ENCODE results near the gene ABCB8. TPM values are rescaled to one million over a fixed set of nuclear protein-coding genes. Genes with fewer than 3 reads are reported as not detected.

The ABCB8 gene
- total RNA-seq, 1 experiment from 2014 or later, result 29.7 TPM

- Histone ChIP-seq H3K27me3 (ENCODE audit: control insufficient read depth, insufficient read depth, low read length) (no peaks in the 10 kb centered on the region), H3K4me3 (ENCODE audit: insufficient read depth, low read depth, low read length) (no peak overlapping the region), H3K36me3 (replicated peaks; ENCODE audit: control insufficient read depth, insufficient read depth, low read length) (no peaks in the 10 kb centered on the region)
- DNase-seq, result peak; percentile 86
Observed at GRCh38 chr7:150993511-150993910, 34.7 kb upstream of the ABCB8 start.

- Histone ChIP-seq H3K4me3 (ENCODE audit: insufficient read depth, low read depth, low read length) (no peak overlapping the region), H3K36me3 (replicated peaks; ENCODE audit: control insufficient read depth, insufficient read depth, low read length) (no peaks in the 10 kb centered on the region), H3K27me3 (ENCODE audit: control insufficient read depth, insufficient read depth, low read length) (no peaks in the 10 kb centered on the region)
- DNase-seq, result peak; percentile 58
Observed at GRCh38 chr7:150994141-150994837, 34.0 kb upstream of the ABCB8 start.

GRCh38 chr7:150994838-150995510 is 33.3 kb upstream of the ABCB8 start:
- no peaks in the 10 kb centered on the region for H3K36me3 ChIP-seq (replicated peaks; ENCODE audit: control insufficient read depth, insufficient read depth, low read length)
- DNase-seq, result peak; percentile 56
- no peaks in the 10 kb centered on the region for H3K27me3 ChIP-seq (ENCODE audit: control insufficient read depth, insufficient read depth, low read length)
- H3K4me3 ChIP-seq (ENCODE audit: insufficient read depth, low read depth, low read length), result no peak overlapping the region

- H3K36me3 ChIP-seq (replicated peaks; ENCODE audit: control insufficient read depth, insufficient read depth, low read length), result no peaks in the 10 kb centered on the region
- DNase-seq, result peak; percentile 82
- H3K4me3 ChIP-seq (ENCODE audit: insufficient read depth, low read depth, low read length), result no peak overlapping the region
- no peaks in the 10 kb centered on the region for H3K27me3 ChIP-seq (ENCODE audit: control insufficient read depth, insufficient read depth, low read length)
Observed at GRCh38 chr7:150996376-150997074, 31.7 kb upstream of the ABCB8 start.

- H3K4me3 ChIP-seq (ENCODE audit: insufficient read depth, low read depth, low read length), result no peak overlapping the region
Observed at GRCh38 chr7:150997075-150997511, 31.2 kb upstream of the ABCB8 start.

GRCh38 chr7:150997817-150998216 is 30.4 kb upstream of the ABCB8 start:
- no peaks in the 10 kb centered on the region for H3K36me3 ChIP-seq (replicated peaks; ENCODE audit: control insufficient read depth, insufficient read depth, low read length)
- H3K27me3 ChIP-seq (ENCODE audit: control insufficient read depth, insufficient read depth, low read length), result no peaks in the 10 kb centered on the region
- no peak overlapping the region for H3K4me3 ChIP-seq (ENCODE audit: insufficient read depth, low read depth, low read length)
- peak; percentile 25 for DNase-seq

More at GRCh38 chr7:150997075-150997511, 31.2 kb upstream of the ABCB8 start:
- DNase-seq, result peak; percentile 46
- Histone ChIP-seq H3K27me3 (ENCODE audit: control insufficient read depth, insufficient read depth, low read length) (no peaks in the 10 kb centered on the region), H3K36me3 (replicated peaks; ENCODE audit: control insufficient read depth, insufficient read depth, low read length) (no peaks in the 10 kb centered on the region)

- no peak overlapping the region for H3K4me3 ChIP-seq (ENCODE audit: insufficient read depth, low read depth, low read length)
- H3K36me3 ChIP-seq (replicated peaks; ENCODE audit: control insufficient read depth, insufficient read depth, low read length), result no peaks in the 10 kb centered on the region
- peak; percentile 40 for DNase-seq
- H3K27me3 ChIP-seq (ENCODE audit: control insufficient read depth, insufficient read depth, low read length), result no peaks in the 10 kb centered on the region
Observed at GRCh38 chr7:150998341-150998740, 29.9 kb upstream of the ABCB8 start.

GRCh38 chr7:150999001-150999400 is 29.2 kb upstream of the ABCB8 start:
- Histone ChIP-seq H3K36me3 (replicated peaks; ENCODE audit: control insufficient read depth, insufficient read depth, low read length) (no peaks in the 10 kb centered on the region), H3K4me3 (ENCODE audit: insufficient read depth, low read depth, low read length) (no peak overlapping the region), H3K27me3 (ENCODE audit: control insufficient read depth, insufficient read depth, low read length) (no peaks in the 10 kb centered on the region)
- DNase-seq, result no peak

- DNase-seq, result no peak
- H3K36me3 ChIP-seq (replicated peaks; ENCODE audit: control insufficient read depth, insufficient read depth, low read length), result no peaks in the 10 kb centered on the region
- H3K27me3 ChIP-seq (ENCODE audit: control insufficient read depth, insufficient read depth, low read length), result no peaks in the 10 kb centered on the region
- no peak overlapping the region for H3K4me3 ChIP-seq (ENCODE audit: insufficient read depth, low read depth, low read length)
Observed at GRCh38 chr7:150999497-151000230, 28.6 kb upstream of the ABCB8 start.

- Histone ChIP-seq H3K36me3 (replicated peaks; ENCODE audit: control insufficient read depth, insufficient read depth, low read length) (no peaks in the 10 kb centered on the region), H3K4me3 (ENCODE audit: insufficient read depth, low read depth, low read length) (no peak overlapping the region), H3K27me3 (ENCODE audit: control insufficient read depth, insufficient read depth, low read length) (no peaks in the 10 kb centered on the region)
- DNase-seq, result peak; percentile 44
Observed at GRCh38 chr7:151000897-151001495, 27.3 kb upstream of the ABCB8 start.

- H3K36me3 ChIP-seq (replicated peaks; ENCODE audit: control insufficient read depth, insufficient read depth, low read length), result no peaks in the 10 kb centered on the region
- no peak overlapping the region for H3K4me3 ChIP-seq (ENCODE audit: insufficient read depth, low read depth, low read length)
- no peak for DNase-seq
- no peaks in the 10 kb centered on the region for H3K27me3 ChIP-seq (ENCODE audit: control insufficient read depth, insufficient read depth, low read length)
Observed at GRCh38 chr7:151001546-151001945, 26.7 kb upstream of the ABCB8 start.

- peak; percentile 26 for DNase-seq
- H3K36me3 ChIP-seq (replicated peaks; ENCODE audit: control insufficient read depth, insufficient read depth, low read length), result no peaks in the 10 kb centered on the region
- H3K4me3 ChIP-seq (ENCODE audit: insufficient read depth, low read depth, low read length), result no peak overlapping the region
- no peaks in the 10 kb centered on the region for H3K27me3 ChIP-seq (ENCODE audit: control insufficient read depth, insufficient read depth, low read length)
Observed at GRCh38 chr7:151003572-151003971, 24.7 kb upstream of the ABCB8 start.

GRCh38 chr7:151005566-151005965 is 22.7 kb upstream of the ABCB8 start:
- no peaks in the 10 kb centered on the region for H3K27me3 ChIP-seq (ENCODE audit: control insufficient read depth, insufficient read depth, low read length)
- DNase-seq, result peak; percentile 13
- no peaks in the 10 kb centered on the region for H3K36me3 ChIP-seq (replicated peaks; ENCODE audit: control insufficient read depth, insufficient read depth, low read length)
- H3K4me3 ChIP-seq (ENCODE audit: insufficient read depth, low read depth, low read length), result no peak overlapping the region

Measured in H7 (cell line).